Testis (tissue), 2 donors: ENCODE results near the gene DMTF1.

Experiments
- CTCF ChIP-seq, 3 experiments: fragments of 450-650 bp in 2 of 3; fragments of 200-600 bp in 1 of 3; sonication (generic) in 1 of 3; IDR thresholded peaks; one replicate each; pipeline ENCODE4 v1.5.1; 2016 to 2019; ENCODE audit warnings: antibody characterized with exemption in 3 of 3, mild to moderate bottlenecking in 2 of 3, moderate library complexity in 1 of 3
- POLR2A ChIP-seq: fragments of 450-650 bp; IDR thresholded peaks from one replicate; pipeline ENCODE4 v1.6.1; 2017; ENCODE audit warnings: antibody characterized with exemption, mild to moderate bottlenecking, moderate library complexity

GRCh38 chr7:87202705-87203104 is 50.5 kb downstream of the DMTF1 start:
- no peak for TF ChIP-seq CTCF (IDR thresholded peaks at IDR 0.05)
- TF ChIP-seq POLR2A, result no peak
